Psoas muscle (tissue), 8 donors: Measurements from ENCODE around the gene KNDC1. TPM values are rescaled to one million over a fixed set of nuclear protein-coding genes. Genes with fewer than 3 reads are reported as not detected.
"Not testable (repeated sequence)": the region's sequence is repeated elsewhere in the genome, so short reads cannot be mapped to it uniquely, and the experiment has no call there.

Experiments
- ATAC-seq, 4 donors: fragments of 200-7000 bp; cut with Tn5 transposase; one replicate each; pipeline ENCODE4 v1.9.1; 2020; ENCODE audit warnings: moderate library complexity in 3 of 4, mild to moderate bottlenecking in 2 of 4
- DNase-seq, 2 donors: peaks; one replicate each; pipeline ENCODE4 v3.0.0-alpha.2; 2020
- H3K27ac ChIP-seq: fragments of 200-600 bp; one replicate; pipeline ENCODE4 v1.8.0; 2022
- H3K27me3 ChIP-seq, 3 donors: fragments of 200-600 bp in 1 of 3; one replicate each; pipeline versions ENCODE4 v1.6.1 to v1.8.0; 2013 to 2022; ENCODE audit warnings: low read length in 2 of 3, mild to moderate bottlenecking in 2 of 3, moderate library complexity in 1 of 3; ENCODE audit not compliant: insufficient read depth in 3 of 3
- H3K36me3 ChIP-seq, 2 donors: fragments of 200-600 bp in 1 of 2; one replicate each; pipeline versions ENCODE4 v1.6.1 to v1.8.0; 2013 to 2022; ENCODE audit warnings: low read depth in 1 of 2, mild to moderate bottlenecking in 1 of 2, moderate library complexity in 1 of 2; ENCODE audit not compliant: insufficient read depth in 1 of 2
- H3K4me1 ChIP-seq: fragments of 200-600 bp; one replicate; pipeline ENCODE4 v1.8.0; 2022
- H3K4me3 ChIP-seq: fragments of 200-600 bp; one replicate; pipeline ENCODE4 v1.8.0; 2022; ENCODE audit warnings: mild to moderate bottlenecking
- H3K9me3 ChIP-seq: fragments of 200-600 bp; one replicate; pipeline ENCODE4 v1.8.0; 2022
- WGBS, 3 donors: extraction: QIAGEN DNeasy Blood & Tissue Kit; methylation state at CpG; one replicate each; pipeline versions ENCODE4 v1.1.6 to v1.1.7; 2013; 5-methylcytosine and 5-hydroxymethylcytosine counted together
- intact Hi-C, 2 donors: fragments of 100-400 bp; cut with DNase I; formaldehyde crosslinking; loops; one replicate each; pipeline versions ENCODE4 v1.11.0 to v1.14.2; 2022
- polyA plus RNA-seq, 3 donors: library from polyadenylated mRNA; stranded (reverse); fragments of 200-250 nt; gene quantifications; one replicate each; pipeline ENCODE4 v1.2.3, GENCODE V29; 2013
- total RNA-seq, 4 donors: library from RNA; stranded (reverse); fragmentation: NEBNext Ultra II Directional in 2 of 4; extraction: Animal tissue kit (Norgen Biotek cat#: 25700) in 2 of 4; gene quantifications; one replicate each; pipeline versions ENCODE4 v1.2.1 to v1.2.4, GENCODE V29; 2021 to 2023
- TF ChIP-seq, protein P1 (sequence below): fragments of 200-600 bp; IDR thresholded peaks from one replicate; pipeline ENCODE4 v1.8.0; 2022; ENCODE audit warnings: antibody characterized with exemption
- donor health status: healthy with polysubstance abuse.
- donor health status: DM: no; HTN: no; CAD: no; lungs with moderate emphysema.
- donor health status: Bipolar disorder and iron deficiency.
- donor health status: healthy.
- donor health status: DM: yes; HTN: yes; CAD: no.
- donor health status: DM: no; HTN: no; CAD: no.
- donor health status: DM: no; HTN: no; CAD: no.
- donor health status: DM: yes; HTN: yes; CAD: no.

Gene KNDC1
- total and polyA plus RNA-seq, 7 donors, result under 0.01 to 0.10 (median 0.01) TPM; not detected in 4

DNA sequence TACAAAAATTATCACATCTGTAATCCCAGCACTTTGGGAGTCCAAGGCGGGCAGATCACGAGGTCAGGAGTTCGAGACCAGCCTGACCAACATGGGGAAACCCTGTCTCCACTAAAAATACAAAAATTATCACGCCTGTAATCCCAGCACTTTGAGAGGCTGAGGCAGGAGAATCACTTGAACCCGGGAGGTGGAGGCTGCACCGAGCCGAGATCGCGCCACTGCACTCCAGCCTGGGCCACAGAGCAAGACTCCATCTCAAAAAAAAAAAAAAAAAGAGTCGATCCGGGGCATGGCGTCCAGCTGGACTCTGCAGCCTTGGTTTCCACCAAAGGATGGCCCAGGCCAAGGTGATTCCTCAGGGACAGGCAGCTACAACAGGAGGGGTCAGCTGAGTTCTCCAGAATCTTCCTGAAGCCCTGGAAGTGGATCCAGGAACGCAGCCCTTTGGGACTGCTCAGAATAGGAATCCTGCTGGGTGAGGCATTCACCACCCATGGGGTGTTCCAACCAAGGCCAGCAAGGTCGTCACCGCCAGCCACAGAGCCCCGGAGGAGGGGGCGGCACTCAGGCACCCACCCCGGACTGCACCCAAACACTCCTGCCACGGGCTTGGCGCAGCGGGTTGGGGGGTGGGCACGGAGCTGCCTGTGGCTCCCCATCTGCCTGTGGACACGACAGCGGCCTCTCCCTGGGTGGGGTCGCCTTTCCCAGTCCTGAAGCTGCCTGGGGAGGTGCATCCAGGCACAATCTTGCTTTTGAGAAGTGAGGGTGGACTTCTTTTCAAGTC is 58.0 kb downstream of the KNDC1 start:
- no peaks in the 10 kb centered on the region for H3K4me1 ChIP-seq
- no peak for ATAC-seq

DNA sequence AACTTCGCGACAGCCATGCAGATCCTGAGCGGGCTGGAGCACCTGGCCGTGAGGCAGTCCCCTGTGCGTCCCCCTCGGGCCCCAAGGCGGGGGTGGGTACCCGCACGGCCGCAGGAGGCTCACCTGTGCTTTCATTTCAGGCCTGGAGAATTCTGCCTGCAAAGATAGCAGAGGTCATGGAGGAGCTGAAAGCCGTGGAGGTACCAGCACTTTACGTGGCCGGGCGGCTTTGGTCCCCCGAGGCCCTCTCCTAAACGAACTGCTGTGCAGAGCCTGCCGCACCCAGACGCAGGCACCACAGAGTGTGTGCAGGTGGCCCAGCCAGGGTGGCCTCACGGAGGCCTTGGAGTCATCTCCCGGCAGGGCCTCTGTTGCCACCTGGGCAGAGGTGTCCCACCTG is 58.9 kb downstream of the KNDC1 start:
- Histone ChIP-seq H3K4me1 (no peaks in the 10 kb centered on the region), H3K27me3 (peaks cover 0 to 27% (median 17%) of the 10 kb centered on the region in 3 donors), H3K4me3 (no peak overlapping the region), H3K9me3 (no peaks in the 10 kb centered on the region), H3K36me3 (no peaks in the 10 kb centered on the region), H3K27ac (no peak overlapping the region)
- WGBS, 3 donors, result 73 to 78% (median 76%) methylated on average over 20 of the region's 20 CpGs
- intact Hi-C loops, result no loop called here
- DNase-seq (no peak), ATAC-seq (no peak)
- TF ChIP-seq, protein P1, sequence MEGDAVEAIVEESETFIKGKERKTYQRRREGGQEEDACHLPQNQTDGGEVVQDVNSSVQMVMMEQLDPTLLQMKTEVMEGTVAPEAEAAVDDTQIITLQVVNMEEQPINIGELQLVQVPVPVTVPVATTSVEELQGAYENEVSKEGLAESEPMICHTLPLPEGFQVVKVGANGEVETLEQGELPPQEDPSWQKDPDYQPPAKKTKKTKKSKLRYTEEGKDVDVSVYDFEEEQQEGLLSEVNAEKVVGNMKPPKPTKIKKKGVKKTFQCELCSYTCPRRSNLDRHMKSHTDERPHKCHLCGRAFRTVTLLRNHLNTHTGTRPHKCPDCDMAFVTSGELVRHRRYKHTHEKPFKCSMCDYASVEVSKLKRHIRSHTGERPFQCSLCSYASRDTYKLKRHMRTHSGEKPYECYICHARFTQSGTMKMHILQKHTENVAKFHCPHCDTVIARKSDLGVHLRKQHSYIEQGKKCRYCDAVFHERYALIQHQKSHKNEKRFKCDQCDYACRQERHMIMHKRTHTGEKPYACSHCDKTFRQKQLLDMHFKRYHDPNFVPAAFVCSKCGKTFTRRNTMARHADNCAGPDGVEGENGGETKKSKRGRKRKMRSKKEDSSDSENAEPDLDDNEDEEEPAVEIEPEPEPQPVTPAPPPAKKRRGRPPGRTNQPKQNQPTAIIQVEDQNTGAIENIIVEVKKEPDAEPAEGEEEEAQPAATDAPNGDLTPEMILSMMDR, result no peak

More for the DNA sequence above, 58.0 kb downstream of the KNDC1 start:
- no peaks in the 10 kb centered on the region for H3K9me3 ChIP-seq
- 81 to 85% (median 83%) methylated on average over 25 of the region's 25 CpGs for WGBS, 3 donors
- H3K27me3 ChIP-seq, result peaks cover 0 to 36% (median 15%) of the 10 kb centered on the region in 3 donors
- no peak overlapping the region for H3K4me3 ChIP-seq
- no peak overlapping the region for H3K27ac ChIP-seq
- intact Hi-C loops, result no loop called here
- DNase-seq, result no peak
- TF ChIP-seq, protein P1, result no peak
- H3K36me3 ChIP-seq, result no peaks in the 10 kb centered on the region

DNA sequence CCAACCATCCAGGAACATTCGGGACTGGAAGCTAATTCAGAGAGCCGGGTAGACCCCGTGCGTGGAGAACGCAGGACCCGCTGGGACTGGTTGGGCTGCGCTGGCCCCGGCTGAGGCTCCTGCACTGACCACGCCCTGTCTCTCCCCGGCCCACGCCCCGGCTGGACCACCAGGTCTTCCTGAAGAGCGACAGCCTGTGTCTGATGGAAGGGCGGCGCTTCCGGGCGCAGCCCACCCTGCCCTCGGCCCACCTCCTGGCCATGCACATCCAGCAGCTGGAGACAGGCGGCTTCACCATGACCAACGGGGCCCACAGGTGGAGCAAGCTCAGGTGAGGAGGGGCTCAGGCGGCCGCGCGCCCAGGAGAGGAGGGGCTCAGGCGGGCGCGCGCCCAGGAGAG is 59.8 kb downstream of the KNDC1 start:
- no peaks in the 10 kb centered on the region for H3K36me3 ChIP-seq
- intact Hi-C loops, result no loop called here
- H3K4me3 ChIP-seq, result no peak overlapping the region
- no peak overlapping the region for H3K27ac ChIP-seq
- 4 to 12% (median 10%) methylated on average over 19 to 28 of the region's 28 CpGs for WGBS, 3 donors
- H3K9me3 ChIP-seq, result no peaks in the 10 kb centered on the region
- TF ChIP-seq, protein P1, result no peak
- ATAC-seq (no peak), DNase-seq (no peak)
- H3K4me1 ChIP-seq, result no peaks in the 10 kb centered on the region
- peaks cover 0 to 34% (median 25%) of the 10 kb centered on the region in 3 donors for H3K27me3 ChIP-seq

DNA sequence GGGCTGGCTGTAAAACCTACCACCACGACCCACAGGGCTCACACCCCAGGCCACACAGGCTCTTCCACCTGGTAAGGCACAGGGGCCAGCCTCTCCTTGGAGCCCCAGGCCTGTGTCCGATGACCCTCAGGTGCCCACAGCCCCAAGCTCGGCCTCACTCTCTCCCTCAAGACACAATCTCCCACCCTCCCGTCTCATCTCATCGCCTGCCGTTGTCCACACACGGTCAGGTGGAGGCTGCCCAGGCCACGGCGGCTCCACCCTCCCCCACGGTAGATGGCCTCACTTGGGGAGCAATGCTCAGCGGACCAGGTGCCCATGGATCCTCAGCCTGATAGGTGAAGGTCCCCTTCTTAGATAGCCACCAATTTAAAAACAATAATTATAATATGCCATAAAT is 61.3 kb downstream of the KNDC1 start:
- TF ChIP-seq, protein P1, result no peak
- no peak overlapping the region for H3K4me3 ChIP-seq
- H3K36me3 ChIP-seq, result no peaks in the 10 kb centered on the region
- WGBS, 3 donors, result 79 to 86% (median 84%) methylated on average over 11 of the region's 11 CpGs
- DNase-seq (no peak), ATAC-seq (no peak)
- H3K9me3 ChIP-seq, result no peaks in the 10 kb centered on the region
- intact Hi-C loops, result no loop called here
- H3K4me1 ChIP-seq, result no peaks in the 10 kb centered on the region
- peaks cover 0 to 45% (median 28%) of the 10 kb centered on the region in 3 donors for H3K27me3 ChIP-seq
- H3K27ac ChIP-seq, result no peak overlapping the region

DNA sequence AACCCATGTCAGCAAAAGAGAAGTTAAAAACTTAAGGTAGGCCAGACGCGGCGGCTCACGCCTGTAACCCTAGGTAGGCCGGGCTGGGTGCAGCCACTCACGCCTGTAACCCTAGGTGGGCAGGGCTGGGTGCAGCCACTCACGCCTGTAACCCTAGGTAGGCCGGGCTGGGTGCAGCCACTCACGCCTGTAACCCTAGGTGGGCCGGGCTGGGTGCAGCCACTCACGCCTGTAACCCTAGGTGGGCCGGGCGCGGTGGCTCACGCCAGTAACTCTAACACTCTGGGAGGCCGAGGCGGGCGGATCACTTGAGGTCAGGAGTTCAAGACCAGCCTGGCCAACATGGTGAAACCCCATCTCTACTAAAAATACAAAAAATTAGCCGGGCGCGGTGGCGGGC is 61.7 kb downstream of the KNDC1 start:
- ATAC-seq, intact Hi-C loops: not testable (repeated sequence)

More for the DNA sequence above, 61.7 kb downstream of the KNDC1 start:
- not testable (repeated sequence) for DNase-seq, H3K4me1 ChIP-seq, H3K4me3 ChIP-seq, H3K27ac ChIP-seq, H3K36me3 ChIP-seq, H3K9me3 ChIP-seq
- peaks cover 0 to 49% (median 32%) of the 10 kb centered on the region in 3 donors for H3K27me3 ChIP-seq
- 83 to 88% (median 86%) methylated on average over 12 to 17 of the region's 22 CpGs for WGBS, 3 donors
